Calu3 (cell line): ENCODE measurements around the gene ATP6AP1. TPM values are rescaled to one million over a fixed set of nuclear protein-coding genes. Genes with fewer than 3 reads are reported as not detected.

ENCODE experiments used
- BruUV-seq: library from RNA; stranded (reverse); fragments of 400-500 nt; replicated peaks from 2 replicates; lab custom pipeline; 2021; lab: Mats Ljungman, UMichigan
- CTCF ChIA-PET: fragments of 300-600 bp; sonication (Branson Sonifier 250); formaldehyde crosslinking; loops from one replicate; lab custom pipeline; 2022; ENCODE audit warnings: antibody characterized with exemption; lab: Charles Lee
- DNase-seq: peaks from one replicate; pipeline ENCODE4 v3.0.0; 2022
- H3K27ac Mint-ChIP-seq: one replicate; pipeline ENCODE4 v1.8.0; 2022; ENCODE audit warnings: mixed read lengths; ENCODE audit not compliant: unreplicated experiment
- H3K27me3 Mint-ChIP-seq: one replicate; pipeline ENCODE4 v1.8.0; 2022; ENCODE audit warnings: mixed read lengths; ENCODE audit not compliant: unreplicated experiment
- H3K36me3 Mint-ChIP-seq: one replicate; pipeline ENCODE4 v1.8.0; 2022; ENCODE audit warnings: mild to moderate bottlenecking, moderate library complexity, mixed read lengths; ENCODE audit not compliant: insufficient read depth, unreplicated experiment
- H3K4me1 Mint-ChIP-seq: one replicate; pipeline ENCODE4 v1.8.0; 2022; ENCODE audit warnings: mild to moderate bottlenecking, low read depth, mixed read lengths; ENCODE audit not compliant: unreplicated experiment
- H3K4me3 Mint-ChIP-seq: one replicate; pipeline ENCODE4 v1.8.0; 2022; ENCODE audit warnings: mild to moderate bottlenecking, low read depth, moderate library complexity, mixed read lengths; ENCODE audit not compliant: unreplicated experiment
- H3K9me3 Mint-ChIP-seq: one replicate; pipeline ENCODE4 v1.8.0; 2022; ENCODE audit warnings: low read depth, mixed read lengths; ENCODE audit not compliant: unreplicated experiment
- CTCF ChIP-seq: fragments of 200-600 bp; IDR thresholded peaks from one replicate; pipeline ENCODE4 v1.8.0; 2022; ENCODE audit warnings: antibody characterized with exemption; ENCODE audit not compliant: unreplicated experiment
- intact Hi-C: fragments of 100-400 bp; cut with micrococcal nuclease; formaldehyde crosslinking; loops from one replicate; pipeline ENCODE4 v1.10.0; 2022; ENCODE audit not compliant: unreplicated experiment
- total RNA-seq: library from RNA; stranded (reverse); gene quantifications from 2 replicates; pipeline ENCODE4 v1.2.3, GENCODE V29; 2022

Gene ATP6AP1
- total RNA-seq, 1 experiment from 2014 or later: 109 TPM

DNA sequence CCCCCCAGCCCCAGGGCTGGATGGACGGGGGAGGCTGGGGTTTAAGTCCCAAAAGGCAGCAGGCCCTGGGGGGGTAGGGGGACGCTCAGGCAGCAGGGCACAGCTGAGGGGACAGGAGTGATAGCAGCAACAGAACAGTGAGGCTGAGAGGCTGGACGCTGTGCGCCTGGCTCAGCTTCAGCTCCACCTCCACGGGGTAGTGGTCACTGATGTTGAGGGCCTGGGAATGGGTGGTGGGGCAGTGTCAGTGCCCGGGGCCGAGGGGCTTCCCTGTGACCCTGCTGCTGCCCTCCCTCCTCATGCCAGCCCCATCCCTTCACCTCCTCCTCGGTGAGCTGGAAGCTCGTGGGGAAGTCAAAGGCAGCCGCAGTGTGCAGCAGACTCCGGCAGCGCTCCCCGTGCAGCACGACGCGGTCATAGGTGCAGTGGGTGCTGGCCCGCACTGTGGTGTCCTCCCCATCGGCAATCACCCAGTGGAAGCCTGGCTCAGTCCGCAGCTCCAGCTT is 25.8 kb upstream of the ATP6AP1 start:
- Mint-ChIP-seq H3K9me3 (no peaks in the 10 kb centered on the region), H3K36me3 (peaks cover 72% of the 10 kb centered on the region), H3K4me1 (no peaks in the 10 kb centered on the region), H3K27ac (no peak overlapping the region), H3K27me3 (peaks cover 16% of the 10 kb centered on the region), H3K4me3 (no peak overlapping the region)
- CTCF ChIA-PET: no interaction called here
- no peak for DNase-seq
- no TSS peak for BruUV-seq
- intact Hi-C loops: no loop called here
- no peak for TF ChIP-seq CTCF

- peaks cover 2% of the 10 kb centered on the region for H3K4me1 Mint-ChIP-seq
- H3K27me3 Mint-ChIP-seq: peaks cover 11% of the 10 kb centered on the region
- peaks cover 67% of the 10 kb centered on the region for H3K36me3 Mint-ChIP-seq
- BruUV-seq: no TSS peak
- no peak overlapping the region for H3K4me3 Mint-ChIP-seq
- H3K27ac Mint-ChIP-seq: no peak overlapping the region
- no peaks in the 10 kb centered on the region for H3K9me3 Mint-ChIP-seq
- DNase-seq: no peak
- no peak for TF ChIP-seq CTCF
- CTCF ChIA-PET: no interaction called here
- intact Hi-C loops: no loop called here
Observed at GRCh38 chrX:154403192-154403591, 25.3 kb upstream of the ATP6AP1 start.

- Mint-ChIP-seq H3K4me3 (no peak overlapping the region), H3K27me3 (peaks cover 5% of the 10 kb centered on the region), H3K27ac (no peak overlapping the region), H3K4me1 (peaks cover 8% of the 10 kb centered on the region), H3K9me3 (no peaks in the 10 kb centered on the region), H3K36me3 (peaks cover 66% of the 10 kb centered on the region)
- intact Hi-C loops: no loop called here
- DNase-seq: no peak
- BruUV-seq: no TSS peak
- TF ChIP-seq CTCF: no peak
- CTCF ChIA-PET: interaction anchor here (0.6 kb wide), 1 partner anchor 23 kb away, joined by 3 read pairs; no protein-coding TSS in a partner anchor
Observed at GRCh38 chrX:154403858-154404257, 24.6 kb upstream of the ATP6AP1 start.

GRCh38 chrX:154404625-154405192 is 23.8 kb upstream of the ATP6AP1 start:
- no TSS peak for BruUV-seq
- CTCF ChIA-PET: no interaction called here
- H3K4me3 Mint-ChIP-seq: no peak overlapping the region
- H3K27me3 Mint-ChIP-seq: no peaks in the 10 kb centered on the region
- no peak overlapping the region for H3K27ac Mint-ChIP-seq
- intact Hi-C loops: loop anchor here (5.0 kb wide), 1 partner anchor 88 kb away; the partner anchor contains the start of gene SLC10A3
- DNase-seq: no peak
- H3K9me3 Mint-ChIP-seq: no peaks in the 10 kb centered on the region
- H3K36me3 Mint-ChIP-seq: peaks cover 66% of the 10 kb centered on the region
- TF ChIP-seq CTCF: no peak
- peaks cover 17% of the 10 kb centered on the region for H3K4me1 Mint-ChIP-seq
